DOHH2 (cell line): ENCODE measurements around the gene PEX6.

ENCODE experiments used
- H3F3A ChIP-seq: fragments of 200-600 bp; sonication (generic), shearing (Covaris generic); 2 replicates; pipeline ENCODE4 v1.6.0; 2016; ENCODE audit warnings: antibody characterized with exemption, mild to moderate bottlenecking; ENCODE audit not compliant: control insufficient read depth, insufficient read depth
- H3K27ac ChIP-seq: fragments of 200-600 bp; sonication (generic); 2 replicates; pipeline ENCODE4 v1.5.1; 2014; ENCODE audit warnings: low read depth, mild to moderate bottlenecking, low read length, moderate library complexity
- H3K27me3 ChIP-seq: fragments of 200-600 bp; sonication (generic); 2 replicates; pipeline ENCODE4 v1.6.1; 2014; ENCODE audit warnings: mild to moderate bottlenecking, low read length, mixed read lengths; ENCODE audit not compliant: control insufficient read depth
- H3K36me3 ChIP-seq: fragments of 200-600 bp; sonication (generic); 2 replicates; pipeline ENCODE4 v1.6.1; 2014; ENCODE audit warnings: mild to moderate bottlenecking, low read length, moderate library complexity, mixed read lengths; ENCODE audit not compliant: control insufficient read depth
- H3K4me1 ChIP-seq: fragments of 200-600 bp; sonication (generic); 2 replicates; pipeline ENCODE4 v1.6.1; 2014; ENCODE audit warnings: mild to moderate bottlenecking, low read length, mixed read lengths; ENCODE audit not compliant: control insufficient read depth
- H3K4me2 ChIP-seq: fragments of 200-600 bp; sonication (generic); 2 replicates; pipeline ENCODE4 v1.6.0; 2014; ENCODE audit warnings: mild to moderate bottlenecking, low read length, moderate library complexity
- H3K4me3 ChIP-seq: fragments of 200-600 bp; sonication (generic); 2 replicates; pipeline ENCODE4 v1.5.1; 2014; ENCODE audit warnings: mild to moderate bottlenecking, low read length, mixed read lengths
- H3K79me2 ChIP-seq: fragments of 200-600 bp; sonication (generic); 2 replicates; pipeline ENCODE4 v1.6.1; 2014; ENCODE audit warnings: mild to moderate bottlenecking, low read length, mixed read lengths; ENCODE audit not compliant: control insufficient read depth
- H3K9me2 ChIP-seq: fragments of 200-600 bp; sonication (generic); replicated peaks from 2 replicates; pipeline ENCODE4 v1.6.1; 2014; ENCODE audit warnings: mild to moderate bottlenecking, low read length, mixed read lengths; ENCODE audit not compliant: control insufficient read depth
- H3K9me3 ChIP-seq: fragments of 200-600 bp; sonication (generic); 2 replicates; pipeline ENCODE4 v1.6.1; 2014; ENCODE audit warnings: antibody characterized with exemption, low read length, mixed read lengths; ENCODE audit not compliant: control insufficient read depth, insufficient read depth
- H4K20me1 ChIP-seq: fragments of 200-600 bp; sonication (generic); 2 replicates; pipeline ENCODE4 v1.6.0; 2014; ENCODE audit warnings: low read depth, mild to moderate bottlenecking, antibody characterized with exemption, low read length, moderate library complexity; ENCODE audit not compliant: control insufficient read depth, insufficient read depth
- CTCF ChIP-seq: fragments of 200-600 bp; sonication (generic); IDR thresholded peaks from one replicate; pipeline ENCODE4 v1.5.1; 2014; ENCODE audit warnings: antibody characterized with exemption, mild to moderate bottlenecking, low read depth, low read length; ENCODE audit not compliant: poor library complexity, severe bottlenecking
- EZH2phosphoT487 ChIP-seq: fragments of 200-600 bp; sonication (generic); IDR thresholded peaks from 2 replicates; pipeline ENCODE4 v1.6.1; 2017; ENCODE audit warnings: borderline replicate concordance, mild to moderate bottlenecking, antibody characterized with exemption, low read length, moderate library complexity, mixed read lengths

Gene PEX6

GRCh38 chr6:42970871-42971612 is 7.9 kb downstream of the PEX6 start:
- H3K9me3 ChIP-seq: no peaks in the 10 kb centered on the region
- H3K79me2 ChIP-seq: peaks cover 22% of the 10 kb centered on the region
- TF ChIP-seq CTCF: no peak
- TF ChIP-seq EZH2phosphoT487: no peak
- H3F3A ChIP-seq: 0 out of 2 replicates have a peak, but pooled peaks cover 5% of the 10 kb centered on the region
- peaks cover 6% of the 10 kb centered on the region; the same call in 1 of the 2 replicates for H4K20me1 ChIP-seq
- peaks cover 49% of the 10 kb centered on the region for H3K36me3 ChIP-seq
- no peak overlapping the region for H3K27ac ChIP-seq
- no peak overlapping the region for H3K4me2 ChIP-seq
- no peaks in the 10 kb centered on the region for H3K9me2 ChIP-seq
- no peaks in the 10 kb centered on the region for H3K27me3 ChIP-seq
- H3K4me1 ChIP-seq: no peaks in the 10 kb centered on the region; the same call in 1 of the 2 replicates
- no peak overlapping the region for H3K4me3 ChIP-seq

- Histone ChIP-seq H3K9me3 (no peaks in the 10 kb centered on the region), H3K79me2 (peaks cover 12% of the 10 kb centered on the region), H3K4me3 (no peak overlapping the region), H4K20me1 (peaks cover under 1% of the 10 kb centered on the region; the same call in 1 of the 2 replicates), H3K9me2 (no peaks in the 10 kb centered on the region), H3K36me3 (peaks cover 55% of the 10 kb centered on the region), H3K4me2 (no peak overlapping the region), H3K27me3 (no peaks in the 10 kb centered on the region), H3K4me1 (no peaks in the 10 kb centered on the region; the same call in 1 of the 2 replicates), H3F3A (0 out of 2 replicates have a peak, but pooled peaks cover 2% of the 10 kb centered on the region), H3K27ac (no peak overlapping the region)
- TF ChIP-seq CTCF: no peak
- TF ChIP-seq EZH2phosphoT487: no peak
Measured at GRCh38 chr6:42969934-42970333, 9.0 kb downstream of the PEX6 start.

- Histone ChIP-seq H3K27me3 (no peaks in the 10 kb centered on the region), H3K9me2 (no peaks in the 10 kb centered on the region), H3K4me2 (no peak overlapping the region), H3F3A (0 out of 2 replicates have a peak, but pooled peaks cover 2% of the 10 kb centered on the region), H3K4me1 (no peaks in the 10 kb centered on the region), H3K79me2 (peaks cover 7% of the 10 kb centered on the region), H3K9me3 (no peaks in the 10 kb centered on the region), H3K36me3 (peaks cover 54% of the 10 kb centered on the region), H3K4me3 (no peak overlapping the region), H4K20me1 (no peaks in the 10 kb centered on the region; the same call in 1 of the 2 replicates), H3K27ac (no peak overlapping the region)
- TF ChIP-seq CTCF: no peak
- TF ChIP-seq EZH2phosphoT487: no peak
Measured at GRCh38 chr6:42969431-42969830, 9.6 kb downstream of the PEX6 start.
